Measurements from ENCODE around the gene RAB6C.
"Not testable (repeated sequence)": the region's sequence is repeated elsewhere in the genome, so short reads cannot be mapped to it uniquely, and the experiment has no call there.

RAB6C gene

DNA sequence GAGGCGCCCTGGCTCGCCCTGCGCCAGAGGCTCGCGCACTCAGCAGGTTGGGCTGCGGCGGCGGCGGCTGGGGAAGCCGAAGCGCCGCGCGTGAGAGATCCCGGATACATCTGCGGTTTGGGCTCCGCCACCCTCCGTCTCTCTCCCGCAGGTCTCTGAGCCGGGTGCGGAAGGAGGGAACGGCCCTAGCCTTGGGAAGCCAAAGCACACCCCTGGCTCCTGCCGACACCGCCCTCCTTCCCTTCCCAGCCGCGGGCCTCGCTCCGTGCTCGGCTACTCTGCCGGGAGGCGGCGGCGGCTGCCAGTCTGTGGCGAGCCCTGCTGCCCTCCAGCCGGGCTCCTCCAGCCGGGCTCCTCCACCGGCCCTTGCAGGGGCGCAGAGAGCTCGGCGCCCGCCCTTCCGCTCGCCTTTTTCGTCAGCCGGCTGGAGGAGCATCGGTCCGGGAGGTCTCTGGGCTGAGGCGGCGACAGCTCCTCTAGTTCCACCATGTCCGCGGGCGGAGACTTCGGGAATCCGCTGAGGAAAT is at the start of gene RAB6C:
RAB6C (plus strand) TSS at position 38 of the 527 bp plus-strand sequence; CDS start at position 488, 450 bp downstream.
- DNase-seq (ENCODE audit: low read depth in 2 of 2, low spot score in 1 of 2) = not testable (repeated sequence)

DNA sequence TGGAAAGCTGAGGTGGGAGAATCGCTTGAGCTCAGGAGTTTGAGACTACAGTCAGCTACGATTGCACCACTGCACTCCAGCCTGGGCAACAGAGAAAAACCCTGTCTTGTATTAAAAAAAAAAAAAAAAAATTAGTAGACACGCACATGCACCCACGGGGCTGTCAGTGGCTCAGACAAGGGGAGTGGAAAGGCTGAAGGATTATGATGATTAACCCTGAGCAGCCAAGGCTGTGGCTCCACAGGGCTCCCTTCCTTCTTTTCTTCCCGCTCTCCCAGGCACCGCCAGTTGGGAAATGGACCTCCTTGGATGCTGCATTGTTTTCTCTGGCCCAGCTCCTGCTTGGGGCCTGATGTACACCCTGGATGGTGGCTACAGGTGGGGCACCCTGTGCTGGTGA is 49.0 kb upstream of the RAB6C start:
- no peak for DNase-seq (ENCODE audit: low read depth in 2 of 2, low spot score in 1 of 2)

DNA sequence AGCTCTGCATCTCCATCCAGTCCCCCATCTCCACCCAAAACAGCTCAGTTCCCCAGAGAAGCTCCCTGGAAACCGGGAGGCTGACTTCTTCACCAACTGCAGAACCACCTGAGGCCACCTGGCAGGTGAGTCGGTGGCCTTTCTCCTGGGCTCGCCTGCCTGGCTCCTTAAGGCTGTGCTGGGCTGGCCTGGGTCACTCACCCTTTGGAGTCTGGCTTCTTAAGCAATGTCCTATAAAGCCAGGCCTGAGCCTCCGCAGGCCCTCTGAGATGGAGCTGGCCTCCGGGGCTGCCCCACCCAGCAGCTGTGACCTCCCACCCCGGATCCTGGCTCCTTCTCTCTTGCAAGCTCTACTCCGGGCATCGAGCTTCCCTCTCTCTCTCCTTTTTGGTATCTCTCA is 46.1 kb upstream of the RAB6C start:
- DNase-seq (ENCODE audit: low read depth in 2 of 2, low spot score in 1 of 2) = not testable (repeated sequence)

DNA sequence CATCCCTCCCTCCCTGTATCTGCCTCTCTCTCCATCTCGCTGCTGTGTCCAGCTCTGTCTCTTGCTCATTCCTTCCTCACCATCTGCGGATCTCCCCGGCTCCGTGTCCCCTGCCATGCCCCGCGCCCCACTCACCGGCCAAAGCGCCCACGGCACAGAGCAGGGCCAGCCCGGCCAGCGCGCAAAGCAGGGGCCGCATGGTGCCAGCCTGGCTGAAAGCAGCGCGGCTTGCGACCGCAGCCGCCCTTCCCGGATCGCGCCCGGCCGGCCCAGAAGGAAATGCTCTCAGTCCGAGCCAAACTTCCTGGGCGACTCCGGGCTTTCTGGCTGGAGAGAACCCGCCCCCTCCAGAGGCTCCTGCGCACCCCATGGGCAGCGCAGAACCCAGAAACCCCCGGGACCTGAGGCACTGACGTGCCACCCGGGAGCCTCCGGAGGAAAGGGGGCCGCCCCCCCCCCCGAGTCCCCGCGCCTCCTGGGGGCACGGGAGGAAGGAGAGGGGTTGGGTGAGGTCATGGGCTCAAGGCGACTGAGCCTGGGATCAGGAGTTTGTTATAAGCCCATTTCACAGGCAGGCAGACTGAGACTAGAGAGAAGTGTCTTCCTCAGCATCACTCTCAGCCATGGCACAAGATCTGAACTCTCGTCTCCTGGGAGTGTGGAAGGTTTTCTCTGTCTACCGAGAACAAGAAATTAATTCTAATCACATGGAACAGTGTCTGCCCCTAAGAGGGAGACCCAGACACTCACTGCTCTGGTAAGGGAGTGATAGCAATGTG is 45.2 kb upstream of the RAB6C start:
- DNase-seq (ENCODE audit: low read depth in 2 of 2, low spot score in 1 of 2) = no peak

DNA sequence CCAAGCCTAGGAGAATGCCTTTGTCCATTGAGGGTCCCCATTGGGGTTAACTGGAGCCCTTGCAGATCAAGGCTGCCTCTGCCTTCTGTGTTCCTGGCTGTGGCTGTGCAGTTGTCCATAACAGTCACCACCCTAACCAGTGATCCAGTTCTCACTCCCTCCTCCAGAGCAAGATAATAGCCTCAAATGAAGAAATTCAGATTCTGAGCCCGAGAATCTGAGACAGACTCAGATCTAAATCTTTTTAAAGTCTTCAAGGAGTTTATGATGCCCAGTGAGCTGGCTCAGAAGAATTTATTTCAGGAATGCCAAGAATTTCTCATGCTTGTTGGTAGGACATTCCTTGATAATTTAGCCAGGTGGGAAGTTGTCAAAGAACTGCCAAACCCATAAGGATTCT is 44.3 kb upstream of the RAB6C start:
- no peak for DNase-seq (ENCODE audit: low read depth in 2 of 2, low spot score in 1 of 2)

DNA sequence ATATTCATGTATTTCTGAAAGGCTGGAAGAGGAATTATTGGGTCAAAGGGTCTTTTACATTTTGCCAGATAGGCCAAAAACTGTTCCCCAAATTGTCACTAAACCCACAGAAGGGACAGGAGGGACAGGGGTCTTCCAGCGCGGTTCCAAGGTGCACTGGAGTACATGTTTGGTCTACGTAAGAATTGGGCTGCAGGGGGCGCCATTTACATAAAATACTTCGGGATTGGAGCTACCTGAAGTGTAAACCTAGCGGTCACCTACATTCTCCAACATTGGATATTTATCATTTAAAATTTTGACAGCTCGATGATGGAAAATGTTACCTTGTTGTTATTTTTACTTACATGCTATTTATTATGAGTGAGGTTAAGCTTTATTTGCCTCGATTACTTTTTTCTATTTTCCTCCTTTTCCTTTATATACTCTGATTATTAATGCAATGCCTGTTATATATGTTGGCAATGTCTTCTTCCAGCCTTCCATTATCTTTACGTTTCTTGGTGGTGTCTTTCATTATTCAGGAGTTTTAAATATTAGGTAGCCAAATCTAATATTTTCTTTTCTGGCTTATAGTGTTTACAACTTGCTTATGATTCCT is 43.0 kb upstream of the RAB6C start:
- no peak for DNase-seq (ENCODE audit: low read depth in 2 of 2, low spot score in 1 of 2)

DNA sequence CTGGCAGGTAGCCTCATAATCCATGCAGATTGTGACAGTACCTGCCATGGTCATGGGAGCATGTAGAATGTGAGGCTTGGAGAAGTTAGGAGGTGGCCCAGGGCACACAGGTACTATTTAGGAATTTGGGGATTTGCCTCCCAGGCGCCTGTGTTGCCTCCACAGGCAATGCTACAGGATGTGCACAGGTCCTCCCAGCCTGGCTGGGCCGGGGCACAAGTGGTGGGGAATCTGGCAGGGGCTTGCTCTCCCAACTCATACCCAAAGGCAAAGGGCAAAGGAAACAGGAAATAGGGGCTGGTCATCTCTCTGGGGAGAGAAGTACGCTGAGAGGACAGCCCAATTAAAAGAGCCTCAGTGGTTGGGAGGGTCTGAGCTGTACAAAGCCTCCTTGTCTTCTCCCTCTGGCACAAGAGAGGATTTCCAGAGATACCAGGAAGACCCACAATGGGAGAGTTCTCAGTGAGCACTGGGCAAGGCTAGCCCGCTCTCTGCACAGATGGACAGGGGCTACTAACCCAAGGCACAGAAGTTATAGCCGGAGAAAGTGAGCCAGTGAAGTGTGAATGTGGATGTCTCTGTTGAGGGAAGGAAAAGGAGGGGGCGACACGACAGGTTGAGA is 40.5 kb upstream of the RAB6C start:
- DNase-seq (ENCODE audit: low read depth in 2 of 2, low spot score in 1 of 2) = not testable (repeated sequence)

DNA sequence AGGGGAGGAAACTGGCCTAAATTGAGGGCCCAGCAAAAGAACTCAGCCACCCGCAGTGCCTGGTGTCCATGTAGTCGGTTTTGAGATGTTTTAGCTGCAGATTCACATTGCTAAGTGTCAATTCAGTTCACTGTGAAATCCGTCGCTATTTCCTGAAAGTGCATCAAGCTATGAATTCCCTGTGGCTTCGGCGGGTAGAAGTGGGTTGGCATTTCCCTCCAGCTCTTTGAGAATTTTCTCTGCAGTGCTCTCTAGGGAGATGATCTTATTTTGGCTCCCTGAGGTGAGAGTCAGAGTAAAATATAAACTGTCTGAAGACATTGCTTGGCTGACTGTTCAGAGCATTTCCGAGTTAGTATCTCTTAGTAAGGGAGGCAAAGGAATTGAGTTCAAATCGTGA is 36.0 kb upstream of the RAB6C start:
- DNase-seq (ENCODE audit: low read depth in 2 of 2, low spot score in 1 of 2) = not testable (repeated sequence)

DNA sequence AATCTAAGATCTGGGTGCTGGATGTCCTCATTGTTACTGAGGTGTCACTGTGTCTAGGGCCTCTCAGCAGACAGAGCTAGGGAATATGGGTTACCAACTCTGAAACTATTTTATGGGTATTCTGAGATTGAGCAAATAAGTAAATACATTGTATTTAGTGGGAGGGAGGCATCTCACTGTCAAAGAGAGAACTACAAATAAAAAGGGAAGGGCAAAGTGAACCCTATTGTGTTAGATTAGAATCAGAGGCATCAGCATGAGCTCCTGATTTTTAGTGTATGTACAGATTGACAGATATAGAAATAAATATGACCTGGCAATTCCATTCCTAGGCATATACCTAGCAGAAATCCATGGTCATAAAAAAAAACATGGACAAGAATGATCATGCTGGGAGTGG is 33.9 kb upstream of the RAB6C start:
- no peak for DNase-seq (ENCODE audit: low read depth in 2 of 2, low spot score in 1 of 2)

DNA sequence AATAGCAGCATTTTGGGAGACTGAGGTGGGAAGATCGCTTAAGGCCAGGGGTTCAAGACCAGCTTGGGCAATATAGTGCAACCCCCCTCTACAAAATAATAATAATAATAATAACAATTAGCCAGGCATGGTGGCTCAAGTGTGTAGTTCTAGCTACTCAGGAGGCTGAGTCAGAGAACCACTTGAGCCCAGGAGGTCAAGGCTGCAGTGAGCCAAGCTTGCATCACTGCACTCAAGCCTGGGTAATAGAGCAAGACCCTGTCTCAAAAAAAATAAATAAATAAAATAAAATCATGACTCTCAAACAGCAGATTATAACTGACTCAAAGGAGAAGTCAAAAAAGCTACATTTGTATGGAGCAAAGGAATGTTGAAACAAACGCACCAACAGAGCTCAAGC is 31.8 kb upstream of the RAB6C start:
- DNase-seq (ENCODE audit: low read depth in 2 of 2, low spot score in 1 of 2) = not testable (repeated sequence)

DNA sequence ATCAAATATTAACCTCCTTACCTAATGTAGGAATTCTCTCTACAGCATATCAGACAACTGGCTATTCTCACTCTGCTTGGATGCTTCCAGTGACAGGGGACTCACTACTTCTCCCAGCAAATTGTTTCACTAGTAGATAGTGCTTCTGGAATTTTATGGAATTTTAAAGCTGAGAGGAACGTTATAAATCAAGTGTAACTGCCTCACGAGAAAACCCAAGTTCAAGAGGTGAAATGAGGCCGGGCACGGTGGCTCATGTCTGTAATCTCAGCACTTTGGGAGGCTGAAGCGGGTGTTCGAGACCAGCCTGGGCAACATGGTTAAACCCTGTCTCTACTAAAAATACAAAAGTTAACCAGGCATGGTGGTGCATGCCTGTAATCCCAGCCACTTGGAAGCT is 23.3 kb upstream of the RAB6C start:
- DNase-seq (ENCODE audit: low read depth in 2 of 2, low spot score in 1 of 2) = not testable (repeated sequence)

DNA sequence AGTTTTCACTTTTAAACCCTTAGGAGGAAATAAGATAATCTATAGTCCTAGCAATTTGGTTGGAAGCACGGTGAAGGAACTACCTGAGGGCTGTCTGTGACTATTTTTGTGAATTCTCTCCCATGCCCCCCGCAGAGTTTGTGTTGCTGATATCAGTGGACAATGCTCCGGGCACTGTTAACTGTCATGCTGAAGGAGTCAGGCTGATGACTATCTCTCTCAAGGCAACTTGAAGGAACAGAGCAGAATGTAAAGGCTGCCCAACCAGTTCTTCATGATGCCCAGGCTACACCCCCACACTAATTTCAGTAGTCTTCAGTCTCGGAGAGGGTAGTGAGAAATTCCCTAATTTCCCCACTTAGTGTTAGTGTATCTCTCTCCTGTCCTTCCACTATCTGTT is 21.6 kb upstream of the RAB6C start:
- no peak for DNase-seq (ENCODE audit: low read depth in 2 of 2, low spot score in 1 of 2)

DNA sequence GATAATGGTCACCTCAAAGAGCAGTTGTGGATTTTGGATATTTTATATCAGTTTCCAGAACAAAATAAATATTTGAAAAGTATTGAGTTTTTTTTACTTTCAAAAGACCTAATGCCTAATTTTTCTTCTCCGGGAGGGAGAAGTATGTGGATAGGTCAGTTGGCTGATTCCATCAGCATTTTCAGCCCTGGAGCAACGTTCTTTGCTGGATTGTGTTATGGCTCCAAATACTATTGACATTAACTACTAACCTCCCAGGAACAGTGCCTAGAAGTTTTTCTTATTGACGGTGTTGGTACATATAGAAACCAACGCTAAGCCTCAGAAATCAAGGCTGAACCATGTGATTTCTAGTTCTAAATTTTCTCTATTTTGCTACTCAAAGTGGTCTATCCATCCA is 20.7 kb upstream of the RAB6C start:
- DNase-seq (ENCODE audit: low read depth in 2 of 2, low spot score in 1 of 2) = not testable (repeated sequence)

DNA sequence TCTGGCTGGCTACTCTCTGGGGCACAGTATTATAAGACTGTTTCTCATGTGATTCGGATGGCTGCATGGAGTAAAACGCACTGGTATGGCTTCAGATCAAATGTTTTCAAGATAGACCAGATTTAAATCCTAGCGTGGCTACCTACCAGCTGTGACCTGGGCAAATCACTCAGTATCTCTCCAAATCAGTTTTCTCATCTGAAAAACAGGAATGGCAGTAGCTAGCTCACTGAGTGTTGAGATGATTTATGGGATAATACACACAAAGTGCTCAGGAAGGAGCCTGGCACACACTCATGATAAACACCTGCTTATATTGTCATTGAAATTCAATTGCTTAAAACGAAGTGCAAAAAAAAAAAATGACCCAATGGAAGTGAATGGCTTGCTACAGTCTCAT is 10.9 kb upstream of the RAB6C start:
- not testable (repeated sequence) for DNase-seq (ENCODE audit: low read depth in 2 of 2, low spot score in 1 of 2)

DNA sequence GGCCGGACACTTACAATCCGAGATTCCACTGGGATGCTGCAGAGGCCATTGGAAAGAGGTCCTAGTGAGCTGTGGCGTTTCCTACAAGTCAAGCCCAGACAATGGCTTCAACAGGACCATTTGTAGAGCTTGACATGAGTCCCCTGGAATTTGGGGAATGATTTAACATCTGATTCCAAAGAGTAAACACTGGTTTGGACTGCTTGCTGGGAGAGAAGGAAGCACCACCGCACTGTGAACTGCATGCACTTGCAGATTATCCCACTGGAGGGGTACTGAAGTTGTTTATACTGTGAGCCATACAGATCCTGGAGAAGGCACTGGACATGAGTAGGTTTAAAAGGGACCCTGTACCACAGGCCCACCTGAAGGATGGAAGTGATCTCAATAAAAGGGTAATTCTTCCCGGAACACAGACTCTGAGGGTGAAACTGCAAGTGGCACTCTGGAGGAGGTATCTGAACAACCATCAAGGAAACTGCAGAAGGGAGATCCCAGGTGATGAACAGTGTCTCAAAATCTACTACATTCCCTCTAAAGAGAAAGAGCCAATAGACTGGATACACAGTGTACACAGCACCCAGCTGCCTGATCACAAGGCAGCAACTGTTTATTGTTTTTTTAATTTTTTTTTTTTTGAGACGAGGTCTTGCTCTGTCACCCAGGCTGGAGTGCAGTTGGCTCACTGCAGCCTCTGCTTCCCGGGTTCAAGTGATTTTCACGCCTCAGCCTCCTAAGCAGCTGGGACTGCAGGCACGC is 4.3 kb upstream of the RAB6C start:
- DNase-seq (ENCODE audit: low read depth in 2 of 2, low spot score in 1 of 2) = no peak

DNA sequence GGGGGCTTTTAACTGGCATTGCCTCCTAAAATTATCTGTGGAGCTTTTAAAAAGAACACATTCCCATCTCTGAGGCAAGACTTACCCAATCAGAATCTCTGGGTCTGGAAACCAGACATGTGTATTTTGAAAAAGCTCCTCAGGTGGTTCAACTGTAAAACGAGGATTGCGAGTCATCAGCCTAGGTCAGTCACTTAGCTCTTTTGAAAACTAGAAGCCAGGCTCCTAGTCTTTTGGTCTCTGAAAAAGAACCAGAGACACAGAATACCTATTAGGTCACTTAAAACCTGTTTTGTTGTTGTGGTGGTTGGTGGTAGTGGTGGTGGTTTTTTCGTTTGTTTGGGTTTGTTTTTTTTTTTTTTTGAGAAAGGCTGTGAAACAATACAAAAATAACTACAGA is 2.5 kb upstream of the RAB6C start:
- not testable (repeated sequence) for DNase-seq (ENCODE audit: low read depth in 2 of 2, low spot score in 1 of 2)

DNA sequence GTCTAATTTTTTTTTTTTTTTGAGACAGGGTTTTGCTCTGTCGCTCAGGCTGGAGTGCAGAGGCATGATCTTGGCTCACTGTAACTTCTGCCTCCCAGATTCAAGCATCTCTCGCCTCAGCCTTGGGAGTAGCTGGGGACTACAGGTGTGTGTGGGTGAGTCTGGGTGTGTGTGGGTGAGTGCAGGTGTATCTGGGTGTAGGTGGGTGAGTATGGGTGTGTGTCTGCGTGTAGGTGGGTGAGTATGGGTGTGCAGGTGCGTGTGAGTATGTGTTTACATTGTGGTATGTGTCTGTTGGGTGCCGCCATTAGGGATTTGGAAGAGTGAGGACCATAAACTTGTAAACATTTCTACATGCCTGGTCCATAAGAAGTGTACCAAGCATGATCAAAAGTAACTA is 1.5 kb upstream of the RAB6C start:
- DNase-seq (ENCODE audit: low read depth in 2 of 2, low spot score in 1 of 2) = no peak

DNA sequence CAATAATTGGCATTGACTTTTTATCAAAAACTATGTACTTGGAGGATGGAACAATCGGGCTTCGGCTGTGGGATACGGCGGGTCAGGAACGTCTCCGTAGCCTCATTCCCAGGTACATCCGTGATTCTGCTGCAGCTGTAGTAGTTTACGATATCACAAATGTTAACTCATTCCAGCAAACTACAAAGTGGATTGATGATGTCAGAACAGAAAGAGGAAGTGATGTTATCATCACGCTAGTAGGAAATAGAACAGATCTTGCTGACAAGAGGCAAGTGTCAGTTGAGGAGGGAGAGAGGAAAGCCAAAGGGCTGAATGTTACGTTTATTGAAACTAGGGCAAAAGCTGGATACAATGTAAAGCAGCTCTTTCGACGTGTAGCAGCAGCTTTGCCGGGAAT is 780 bp downstream of the RAB6C start:
- DNase-seq (ENCODE audit: low read depth in 2 of 2, low spot score in 1 of 2) = not testable (repeated sequence)

DNA sequence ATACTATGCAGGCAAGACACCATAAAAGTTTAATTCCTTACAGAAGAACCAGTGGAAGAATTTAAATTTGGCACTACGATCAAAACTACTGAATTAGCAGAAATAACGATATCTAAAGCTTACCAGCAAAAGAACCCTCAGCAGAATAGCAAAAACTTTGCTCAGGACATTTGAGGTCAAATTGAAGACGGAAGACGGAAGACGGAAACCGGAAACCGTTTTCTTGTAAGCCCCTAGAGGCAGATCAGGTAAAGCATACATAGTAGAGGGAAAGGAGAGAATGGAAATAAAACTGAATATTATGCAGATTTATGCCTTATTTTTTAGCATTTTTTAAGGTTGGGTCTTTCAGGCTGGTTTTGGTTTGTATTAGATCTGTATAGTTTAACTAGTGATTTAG is 2.2 kb downstream of the RAB6C start:
- DNase-seq (ENCODE audit: low read depth in 2 of 2, low spot score in 1 of 2) = not testable (repeated sequence)

DNA sequence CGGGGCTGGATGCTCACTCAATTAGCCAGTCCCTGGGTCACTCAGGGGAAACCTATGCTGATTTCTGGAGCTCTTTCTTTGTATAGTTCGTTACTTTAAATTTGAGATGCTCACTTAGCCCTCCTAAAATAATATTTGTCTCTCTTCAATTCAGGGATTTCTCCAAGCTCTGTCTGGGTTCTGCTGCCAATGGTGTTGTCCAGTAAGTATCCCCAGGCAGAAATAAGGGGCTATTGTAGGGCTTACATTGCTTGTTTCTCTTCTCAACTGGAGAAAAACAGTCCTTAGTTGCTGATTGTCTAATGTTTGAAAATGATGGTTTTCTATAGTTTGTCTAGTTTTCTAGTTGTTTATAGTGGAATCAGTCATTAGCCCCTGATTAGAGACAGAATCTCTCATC is 5.0 kb downstream of the RAB6C start:
- DNase-seq (ENCODE audit: low read depth in 2 of 2, low spot score in 1 of 2) = no peak

DNA sequence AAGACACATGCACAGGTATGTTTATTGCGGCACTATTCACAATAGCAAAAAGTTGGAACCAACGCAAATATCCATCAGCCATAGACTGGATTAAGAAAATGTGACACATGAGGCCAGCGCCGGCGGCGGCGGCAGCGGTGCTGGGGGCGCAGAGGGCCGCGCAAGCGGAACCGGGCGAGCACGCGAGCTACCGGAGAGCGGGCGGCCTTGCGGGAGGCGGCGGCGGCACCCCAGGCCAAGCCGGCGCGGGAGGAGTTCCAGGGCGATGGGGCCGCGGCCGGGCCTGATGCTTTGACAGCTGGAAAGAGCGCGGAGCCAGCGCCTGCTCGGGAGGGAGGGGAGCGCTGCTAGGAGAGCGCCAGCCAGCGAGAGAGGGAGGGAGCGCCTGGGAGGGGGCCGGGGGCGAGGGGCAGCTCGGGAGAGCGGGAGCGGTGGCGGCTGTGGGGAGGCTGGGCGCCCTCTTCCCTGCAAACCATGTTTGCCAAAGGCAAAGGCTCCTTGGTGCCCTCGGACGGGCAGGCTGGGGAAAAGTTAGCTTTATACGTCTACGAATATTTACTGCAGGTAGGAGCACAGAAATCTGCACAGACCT is 13.0 kb downstream of the RAB6C start:
- DNase-seq (ENCODE audit: low read depth in 2 of 2, low spot score in 1 of 2) = not testable (repeated sequence)
